Endothelial cell of umbilical vein (primary cell): ENCODE data around the gene LYPD1. TPM values are rescaled to one million over a fixed set of nuclear protein-coding genes. Genes with fewer than 3 reads are reported as not detected.

Experiments used
- Bru-seq: library from RNA; stranded (reverse); fragments of 400-500 nt; gene quantifications from one replicate; lab custom pipeline; 2021; lab: Mats Ljungman, UMichigan
- BruChase-seq, 2 experiments: library from RNA; stranded (reverse); fragments of 400-500 nt; gene quantifications; one replicate each; lab custom pipeline; 2021; lab: Mats Ljungman, UMichigan
- BruUV-seq: library from RNA; stranded (reverse); fragments of 400-500 nt; replicated peaks from 2 replicates; lab custom pipeline; 2021; lab: Mats Ljungman, UMichigan
- CTCF ChIA-PET: fragments of 300-600, 350-600 bp; sonication (Branson Sonifier 250); formaldehyde crosslinking; loops from one replicate; lab custom pipeline; 2021; ENCODE audit warnings: antibody characterized with exemption, inconsistent platforms; lab: Charles Lee
- POLR2A ChIA-PET: fragments of 300-600, 350-600 bp; sonication (Branson Sonifier 250); formaldehyde crosslinking; loops from one replicate; lab custom pipeline; 2021; ENCODE audit warnings: antibody characterized with exemption, inconsistent platforms; lab: Charles Lee
- DNase-seq: peaks from one replicate; pipeline ENCODE4 v3.0.0-alpha.2; 2011; ENCODE audit warnings: low read depth, low spot score
- FAIRE-seq: peaks from 2 replicates; lab custom pipeline; 2011; peaks lifted over from hg19 to GRCh38; lab: Jason Lieb, UNC
- H2AFZ ChIP-seq: 2 replicates; pipeline ENCODE4 v1.6.0; 2012; ENCODE audit warnings: low read depth, low read length, control low read depth, inconsistent platforms
- H3K27ac ChIP-seq: 2 replicates; pipeline ENCODE4 v1.5.1; 2011; ENCODE audit warnings: low read depth, mild to moderate bottlenecking, control low read depth, low read length, moderate library complexity; ENCODE audit not compliant: insufficient read depth
- H3K27me3 ChIP-seq, 2 experiments: 2 replicates each; pipeline versions ENCODE4 v1.6.0 to v1.6.1; 2011; ENCODE audit warnings: low read length in 2 of 2, mixed read lengths in 1 of 2; ENCODE audit not compliant: control insufficient read depth in 2 of 2, insufficient read depth in 2 of 2
- H3K36me3 ChIP-seq, 2 experiments: 2 replicates in 1 of 2; 3 replicates in 1 of 2; pipeline ENCODE4 v1.5.1; 2011; ENCODE audit warnings: low read length in 2 of 2, mild to moderate bottlenecking in 1 of 2, moderate library complexity in 1 of 2; ENCODE audit not compliant: control insufficient read depth in 2 of 2, insufficient read depth in 2 of 2; ENCODE audit errors: extremely low read depth in 1 of 2
- H3K4me1 ChIP-seq: 3 replicates; pipeline ENCODE4 v1.5.1; 2011; ENCODE audit warnings: mild to moderate bottlenecking, low read length; ENCODE audit not compliant: control insufficient read depth, insufficient read depth; ENCODE audit errors: extremely low read depth
- H3K4me2 ChIP-seq: 2 replicates; pipeline ENCODE4 v1.6.1; 2011; ENCODE audit warnings: low read length, control low read depth, mixed read lengths; ENCODE audit not compliant: insufficient read depth
- H3K4me3 ChIP-seq, 3 experiments: fragments of 200-600 bp in 1 of 3; sonication (generic), shearing (Covaris generic) in 1 of 3; replicated peaks in 1 of 3; 2 replicates each; pipeline ENCODE4 v1.5.1; 2011 to 2016; ENCODE audit warnings: control low read depth in 3 of 3, low read length in 3 of 3, mild to moderate bottlenecking in 2 of 3, inconsistent platforms in 1 of 3, low read depth in 1 of 3, moderate library complexity in 1 of 3; ENCODE audit not compliant: insufficient read depth in 1 of 3
- H3K79me2 ChIP-seq: 2 replicates; pipeline ENCODE4 v1.6.0; 2012; ENCODE audit warnings: low read length, inconsistent platforms; ENCODE audit not compliant: control insufficient read depth, insufficient read depth
- H3K9ac ChIP-seq: replicated peaks from 2 replicates; pipeline ENCODE3; 2011; ENCODE audit warnings: low read length, control low read depth; ENCODE audit not compliant: insufficient read depth; ENCODE audit errors: extremely low read depth
- H3K9me1 ChIP-seq: replicated peaks from 3 replicates; pipeline ENCODE4 v1.6.0; 2011; ENCODE audit warnings: mild to moderate bottlenecking, low read length; ENCODE audit not compliant: control insufficient read depth, insufficient read depth; ENCODE audit errors: extremely low read depth
- H3K9me3 ChIP-seq: replicated peaks from 2 replicates; pipeline ENCODE4 v1.5.1; 2012; ENCODE audit warnings: low read length, inconsistent platforms; ENCODE audit not compliant: control insufficient read depth, insufficient read depth
- H4K20me1 ChIP-seq: replicated peaks from 2 replicates; pipeline ENCODE3; 2011; ENCODE audit warnings: mild to moderate bottlenecking, low read length; ENCODE audit not compliant: control insufficient read depth, insufficient read depth; ENCODE audit errors: extremely low read depth
- EZH2 ChIP-seq: IDR thresholded peaks from 2 replicates; pipeline ENCODE4 v1.6.1; 2012; ENCODE audit warnings: borderline replicate concordance, low read depth, mild to moderate bottlenecking, moderate library complexity, low read length, inconsistent platforms; ENCODE audit not compliant: severe bottlenecking
- FOS ChIP-seq: IDR thresholded peaks from 2 replicates; pipeline ENCODE4 v1.6.1; 2011; ENCODE audit warnings: mild to moderate bottlenecking, low read length, moderate library complexity, borderline replicate concordance; ENCODE audit not compliant: insufficient read depth
- GATA2 ChIP-seq: IDR thresholded peaks from 2 replicates; pipeline ENCODE4 v1.7.0; 2011; ENCODE audit warnings: low read depth, mild to moderate bottlenecking, moderate library complexity, mixed read lengths, low read length; ENCODE audit not compliant: insufficient read length, insufficient read depth
- JUN ChIP-seq: IDR thresholded peaks from 2 replicates; pipeline ENCODE4 v1.6.1; 2011; ENCODE audit warnings: borderline replicate concordance, low read depth; ENCODE audit not compliant: insufficient read length, insufficient read depth
- MYC ChIP-seq: IDR thresholded peaks from one replicate; pipeline ENCODE4 v1.6.1; 2011; ENCODE audit warnings: mild to moderate bottlenecking, low read depth, low read length
- POLR2A ChIP-seq: IDR thresholded peaks from 2 replicates; pipeline ENCODE4 v1.6.1; 2012; ENCODE audit warnings: low read depth, mild to moderate bottlenecking, control low read depth, low read length
- POLR2AphosphoS5 ChIP-seq: IDR thresholded peaks from 2 replicates; pipeline ENCODE4 v1.6.1; 2012; ENCODE audit warnings: low read depth, mild to moderate bottlenecking, control low read depth, low read length, moderate library complexity; ENCODE audit not compliant: insufficient read depth
- dilution Hi-C: fragments of 300-500 bp; cut with MboI; formaldehyde crosslinking; loops from one replicate; pipeline ENCODE4 v1.15.0; 2019; ENCODE audit warnings: low sequenced_read_pairs; ENCODE audit not compliant: extremely low pct_ligation_motif_present
- intact Hi-C: fragments of 100-400 bp; cut with micrococcal nuclease; formaldehyde crosslinking; loops from one replicate; pipeline ENCODE4 v1.10.0; 2022
- long read RNA-seq: library from polyadenylated mRNA; stranded (forward); transcript quantifications from one replicate; pipeline ENCODE4 v2.0.0, GENCODE V29; 2021
- polyA minus RNA-seq, 3 experiments: library from RNA; depleted of rRNA, polyadenylated mRNA; stranded (reverse); fragments of >200 nt; gene quantifications; 1 replicate in 1 of 3; 2 replicates in 2 of 3; pipeline ENCODE4 v1.2.3, GENCODE V29; 2011
- polyA plus RNA-seq, 4 experiments: library from polyadenylated mRNA; depleted of rRNA in 3 of 4; stranded (reverse) in 3 of 4; unstranded in 1 of 4; fragments of >200 nt; gene quantifications; 2 replicates each; pipeline versions ENCODE4 v1.2.1 to v1.2.3, GENCODE V29; 2011 to 2012; ENCODE audit warnings: missing spikeins in 1 of 4
- total RNA-seq: library from RNA; stranded (reverse); gene quantifications from 2 replicates; pipeline ENCODE4 v1.2.3, GENCODE V29; 2021
- TF ChIP-seq, protein P1 (sequence below): IDR thresholded peaks from 2 replicates; pipeline ENCODE4 v1.6.1; 2011; ENCODE audit not compliant: insufficient read depth, insufficient read length
- TF ChIP-seq, protein P2 (sequence below), 2 donors: IDR thresholded peaks; 1 replicate in 1 of 2; 2 replicates in 1 of 2; pipeline ENCODE4 v1.5.1; 2011; ENCODE audit warnings: low read length in 2 of 2, mild to moderate bottlenecking in 2 of 2, moderate library complexity in 2 of 2, control low read depth in 1 of 2, inconsistent platforms in 1 of 2, low read depth in 1 of 2; ENCODE audit not compliant: insufficient read depth in 1 of 2; ENCODE audit errors: extremely low read depth in 1 of 2

The LYPD1 gene, protein sequence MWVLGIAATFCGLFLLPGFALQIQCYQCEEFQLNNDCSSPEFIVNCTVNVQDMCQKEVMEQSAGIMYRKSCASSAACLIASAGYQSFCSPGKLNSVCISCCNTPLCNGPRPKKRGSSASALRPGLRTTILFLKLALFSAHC
- total RNA-seq: 59.0 and 76.6 TPM in 2 replicates
- 105 and 121 TPM in 2 replicates for polyA plus RNA-seq
- 122 and 125 TPM in 2 replicates for polyA plus RNA-seq (2011; cell fraction: cytosol; rRNA removed)
- polyA plus RNA-seq (2011; cell fraction: nucleus; rRNA removed): 52.4 and 59.6 TPM in 2 replicates
- polyA plus RNA-seq (2012): 17.8 and 39.9 TPM in 2 replicates
- polyA minus RNA-seq: 94.0 and 100 TPM in 2 replicates
- not detected for polyA minus RNA-seq (2011; cell fraction: cytosol; rRNA and poly(A)+ RNA removed)
- 18.0 and 20.8 TPM in 2 replicates for polyA minus RNA-seq (2011; cell fraction: nucleus; rRNA and poly(A)+ RNA removed)
- percentile 88 among the genes with signal in this experiment for Bru-seq, nascent RNA
- BruChase-seq, experiment 1, labeled RNA remaining after a 6-hour chase: percentile 72 among the genes with signal in this experiment
- percentile 66 among the genes with signal in this experiment for BruChase-seq, experiment 2, labeled RNA remaining after a 2-hour chase
- long read RNA-seq, transcript LYPD1-202 (3 exons, 1,891 nt): major isoform, 116 of 204 reads
- long read RNA-seq, transcript LYPD1-201 (3 exons, 1,033 nt): minor isoform, 20 of 204 reads
- long read RNA-seq, partial matches to known transcripts: 7 of 204 reads
- long read RNA-seq, other reads (novel, unspliced or antisense): 61 of 204 reads

DNA sequence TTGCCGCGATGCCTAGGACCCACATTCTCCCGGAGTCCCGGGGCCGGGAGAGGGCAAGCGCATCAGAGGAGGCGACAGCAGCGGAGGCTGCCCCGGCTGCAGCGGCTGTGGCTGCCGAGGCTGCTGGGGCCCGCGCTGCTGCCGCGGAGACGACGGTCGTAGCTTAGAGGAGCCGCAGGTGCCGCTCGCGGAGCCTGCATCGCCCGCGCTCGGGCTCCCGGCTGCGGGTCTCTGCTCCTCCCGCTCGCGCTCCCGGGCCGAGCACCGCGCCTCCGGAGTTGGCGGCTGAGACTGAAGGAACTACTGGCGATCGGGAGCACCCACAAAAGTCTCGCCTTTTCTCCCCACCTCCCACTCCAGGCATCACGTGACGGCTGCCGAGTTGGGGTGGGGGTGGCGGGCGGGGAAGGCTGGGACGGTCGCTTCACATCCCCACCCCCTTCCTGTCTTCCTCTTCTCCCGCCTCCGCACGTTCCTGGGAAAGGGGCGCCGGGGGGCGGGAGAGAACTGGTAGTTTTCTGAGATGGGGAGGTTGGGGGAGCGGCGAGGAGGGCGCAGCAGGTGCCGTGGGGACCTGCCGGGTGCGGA, at the start of gene LYPD1:
TSS of gene LYPD1 (minus strand) at position 298 of the 588 bp plus-strand sequence. CDS start at position 25, 273 bp downstream.
- CTCF ChIA-PET: interaction anchor here (2.5 to 4.6 kb wide), 6 partner anchors 11 to 1174 kb away, joined by 8 to 28 read pairs (median 14); no protein-coding TSS in a partner anchor
- intact Hi-C loops: loop anchor here (2.0 to 5.0 kb wide), 4 partner anchors 123 to 1112 kb away; no protein-coding TSS in a partner anchor
- DNase-seq: no peak

More for the DNA sequence above, at the start of gene LYPD1:
- Histone ChIP-seq H3K9me1 (no peaks in the 10 kb centered on the region), H3K36me3 (no peaks in the 10 kb centered on the region), H3K9ac (peak within 1 kb of the TSS; percentile 59), H3K9me3 (no peaks in the 10 kb centered on the region), H3K4me1 (peaks cover 30% of the 10 kb centered on the region), H4K20me1 (no peaks in the 10 kb centered on the region), H3K27me3 (no peaks in the 10 kb centered on the region), H3K4me3 (peak within 1 kb of the TSS; percentile 55 to 76 (median 75)), H3K79me2 (peaks cover 10% of the 10 kb centered on the region), H2AFZ (peak within 1 kb of the TSS; percentile 73), H3K4me2 (peak within 1 kb of the TSS; percentile 76), H3K27ac (peak within 1 kb of the TSS; percentile 69)
- POLR2A ChIA-PET: no interaction called here
- TF ChIP-seq JUN (no peak), FOS (no peak), GATA2 (no peak), POLR2A (no peak), MYC (no peak), EZH2 (no peak), POLR2AphosphoS5 (no peak)
- TF ChIP-seq, protein P1, sequence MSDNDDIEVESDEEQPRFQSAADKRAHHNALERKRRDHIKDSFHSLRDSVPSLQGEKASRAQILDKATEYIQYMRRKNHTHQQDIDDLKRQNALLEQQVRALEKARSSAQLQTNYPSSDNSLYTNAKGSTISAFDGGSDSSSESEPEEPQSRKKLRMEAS: no peak
- TF ChIP-seq, protein P2, sequence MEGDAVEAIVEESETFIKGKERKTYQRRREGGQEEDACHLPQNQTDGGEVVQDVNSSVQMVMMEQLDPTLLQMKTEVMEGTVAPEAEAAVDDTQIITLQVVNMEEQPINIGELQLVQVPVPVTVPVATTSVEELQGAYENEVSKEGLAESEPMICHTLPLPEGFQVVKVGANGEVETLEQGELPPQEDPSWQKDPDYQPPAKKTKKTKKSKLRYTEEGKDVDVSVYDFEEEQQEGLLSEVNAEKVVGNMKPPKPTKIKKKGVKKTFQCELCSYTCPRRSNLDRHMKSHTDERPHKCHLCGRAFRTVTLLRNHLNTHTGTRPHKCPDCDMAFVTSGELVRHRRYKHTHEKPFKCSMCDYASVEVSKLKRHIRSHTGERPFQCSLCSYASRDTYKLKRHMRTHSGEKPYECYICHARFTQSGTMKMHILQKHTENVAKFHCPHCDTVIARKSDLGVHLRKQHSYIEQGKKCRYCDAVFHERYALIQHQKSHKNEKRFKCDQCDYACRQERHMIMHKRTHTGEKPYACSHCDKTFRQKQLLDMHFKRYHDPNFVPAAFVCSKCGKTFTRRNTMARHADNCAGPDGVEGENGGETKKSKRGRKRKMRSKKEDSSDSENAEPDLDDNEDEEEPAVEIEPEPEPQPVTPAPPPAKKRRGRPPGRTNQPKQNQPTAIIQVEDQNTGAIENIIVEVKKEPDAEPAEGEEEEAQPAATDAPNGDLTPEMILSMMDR (IDR thresholded peaks at IDR 0.05; ENCODE audit: extremely low read depth in 1 of 2, insufficient read depth in 1 of 2, low read depth in 1 of 2, low read length in 2 of 2): no peak
- no peak for FAIRE-seq
- dilution Hi-C loops: no loop called here
- BruUV-seq: TSS peak; percentile 16
